Stimulated activated CD4-positive, alpha-beta T cell treated with anti-CD3 and anti-CD28 coated beads, TNF-alpha, amount 100 ng/mL, for 48 hours (primary cell): ENCODE data around the gene ATF2.

Source experiments
- DNase-seq, 3 donors: peaks; one replicate each; pipeline ENCODE4 v3.0.0-alpha.2; 2020; ENCODE audit warnings: low read depth in 3 of 3

ATF2 gene

GRCh38 chr2:175167792-175168563, at the start of gene ATF2:
TSS of gene ATF2 (minus strand) at chr2:175168203. CDS start at chr2:175136443, 31,760 bp downstream.
- peak; percentile 95 to 98 (median 96) for DNase-seq

GRCh38 chr2:175207741-175208438, 39.9 kb upstream of the ATF2 start:
- no peak for DNase-seq

GRCh38 chr2:175206866-175207265, 38.9 kb upstream of the ATF2 start:
- no peak for DNase-seq

GRCh38 chr2:175205523-175205922, 37.5 kb upstream of the ATF2 start:
- no peak for DNase-seq

- DNase-seq: peak in 2 of 3 donors; percentile 36 to 40
These were observed 35.9 kb upstream of the ATF2 start for GRCh38 chr2:175203621-175204496.

GRCh38 chr2:175195012-175195411, 27.0 kb upstream of the ATF2 start:
- no peak for DNase-seq

GRCh38 chr2:175188761-175189160, 20.8 kb upstream of the ATF2 start:
- DNase-seq: no peak

GRCh38 chr2:175187378-175187777, 19.4 kb upstream of the ATF2 start:
- DNase-seq: no peak

GRCh38 chr2:175183674-175184073, 15.7 kb upstream of the ATF2 start:
- DNase-seq: no peak

GRCh38 chr2:175181877-175182308, 13.9 kb upstream of the ATF2 start:
- DNase-seq: no peak

GRCh38 chr2:175181104-175181876, 13.3 kb upstream of the ATF2 start, which contains the start of gene ATP5MC3:
TSS of gene ATP5MC3 (minus strand) at chr2:175181710. CDS start at chr2:175181393, 317 bp downstream.
- DNase-seq: peak; percentile 85 to 88 (median 87)

- peak; percentile 25 to 59 (median 35) for DNase-seq
These were observed 12.7 kb upstream of the ATF2 start for GRCh38 chr2:175180701-175181103.

GRCh38 chr2:175176624-175177023, 8.6 kb upstream of the ATF2 start:
- no peak for DNase-seq

GRCh38 chr2:175175896-175176295, 7.9 kb upstream of the ATF2 start:
- no peak for DNase-seq

- no peak for DNase-seq
These were observed 7.3 kb upstream of the ATF2 start for GRCh38 chr2:175175320-175175719.

GRCh38 chr2:175170659-175171304, 2.8 kb upstream of the ATF2 start:
- DNase-seq: no peak

GRCh38 chr2:175169191-175169590, 1.2 kb upstream of the ATF2 start:
- DNase-seq: no peak

- no peak for DNase-seq
These were observed 552 bp upstream of the ATF2 start for GRCh38 chr2:175168564-175168945.

GRCh38 chr2:175167076-175167791, 769 bp downstream of the ATF2 start:
- DNase-seq: peak in 1 of 3 donors; percentile 17

- DNase-seq: no peak
These were observed 1.7 kb downstream of the ATF2 start for GRCh38 chr2:175166216-175166824.
